ENCODE results near the gene NRXN2. TPM values are rescaled to one million over a fixed set of nuclear protein-coding genes. Genes with fewer than 3 reads are reported as not detected.

The NRXN2 gene
- total RNA-seq, 1 donor from 2014 or later = 2.2 TPM

DNA sequence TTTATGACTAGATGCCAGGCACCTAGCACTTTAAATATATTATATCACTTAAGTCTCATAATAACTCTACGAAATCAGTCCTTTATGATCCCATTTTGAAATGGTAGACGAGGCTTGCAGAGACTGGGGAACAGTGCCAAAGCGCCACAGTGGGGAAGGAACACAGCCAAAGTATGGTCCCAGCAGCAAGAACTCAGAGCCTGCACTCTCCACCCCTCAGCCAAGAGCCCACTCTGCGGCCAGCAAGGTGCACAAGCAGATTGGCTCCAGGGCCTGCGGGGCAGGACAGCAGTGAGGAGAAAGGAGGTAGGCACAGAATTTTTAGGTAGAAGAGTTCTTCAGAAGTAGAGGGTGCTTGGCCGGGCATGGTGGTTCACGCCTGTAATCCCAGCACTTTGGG is 61.4 kb downstream of the NRXN2 start:
- Mint-ChIP-seq H3K27ac (no peak overlapping the region), H3K4me1 (peaks cover 9% of the 10 kb centered on the region), H3K36me3 (peaks cover 2% of the 10 kb centered on the region), H3K27me3 (ENCODE audit: insufficient read depth, low read depth) (peaks cover 2% of the 10 kb centered on the region), H3K9me3 (peaks cover 2% of the 10 kb centered on the region), H3K4me3 (no peak overlapping the region)
- DNase-seq (ENCODE audit: low spot score) = no peak
- Histone ChIP-seq H3K4me2 (no peak overlapping the region), H3K27ac (no peak overlapping the region), H3K9me3 (ENCODE audit: low read depth) (no peaks in the 10 kb centered on the region), H3K27me3 (no peaks in the 10 kb centered on the region), H3K4me1 (peaks cover 4% of the 10 kb centered on the region), H3K36me3 (no peaks in the 10 kb centered on the region), H3K9ac (no peak overlapping the region), H3K4me3 (no peak overlapping the region), H3K79me2 (ENCODE audit: low read depth) (no peaks in the 10 kb centered on the region), H4K20me1 (ENCODE audit: low read depth) (no peaks in the 10 kb centered on the region), H2AFZ (replicated peaks) (no peak overlapping the region), H3F3A (ENCODE audit: low read depth) (peaks cover 3% of the 10 kb centered on the region)
- TF ChIP-seq, protein P1, sequence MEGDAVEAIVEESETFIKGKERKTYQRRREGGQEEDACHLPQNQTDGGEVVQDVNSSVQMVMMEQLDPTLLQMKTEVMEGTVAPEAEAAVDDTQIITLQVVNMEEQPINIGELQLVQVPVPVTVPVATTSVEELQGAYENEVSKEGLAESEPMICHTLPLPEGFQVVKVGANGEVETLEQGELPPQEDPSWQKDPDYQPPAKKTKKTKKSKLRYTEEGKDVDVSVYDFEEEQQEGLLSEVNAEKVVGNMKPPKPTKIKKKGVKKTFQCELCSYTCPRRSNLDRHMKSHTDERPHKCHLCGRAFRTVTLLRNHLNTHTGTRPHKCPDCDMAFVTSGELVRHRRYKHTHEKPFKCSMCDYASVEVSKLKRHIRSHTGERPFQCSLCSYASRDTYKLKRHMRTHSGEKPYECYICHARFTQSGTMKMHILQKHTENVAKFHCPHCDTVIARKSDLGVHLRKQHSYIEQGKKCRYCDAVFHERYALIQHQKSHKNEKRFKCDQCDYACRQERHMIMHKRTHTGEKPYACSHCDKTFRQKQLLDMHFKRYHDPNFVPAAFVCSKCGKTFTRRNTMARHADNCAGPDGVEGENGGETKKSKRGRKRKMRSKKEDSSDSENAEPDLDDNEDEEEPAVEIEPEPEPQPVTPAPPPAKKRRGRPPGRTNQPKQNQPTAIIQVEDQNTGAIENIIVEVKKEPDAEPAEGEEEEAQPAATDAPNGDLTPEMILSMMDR (IDR thresholded peaks at IDR 0.05) = no peak
- TF ChIP-seq EZH2phosphoT487 (IDR thresholded peaks at IDR 0.05) = no peak
- TF ChIP-seq EZH2 (IDR thresholded peaks at IDR 0.05) = no peak

DNA sequence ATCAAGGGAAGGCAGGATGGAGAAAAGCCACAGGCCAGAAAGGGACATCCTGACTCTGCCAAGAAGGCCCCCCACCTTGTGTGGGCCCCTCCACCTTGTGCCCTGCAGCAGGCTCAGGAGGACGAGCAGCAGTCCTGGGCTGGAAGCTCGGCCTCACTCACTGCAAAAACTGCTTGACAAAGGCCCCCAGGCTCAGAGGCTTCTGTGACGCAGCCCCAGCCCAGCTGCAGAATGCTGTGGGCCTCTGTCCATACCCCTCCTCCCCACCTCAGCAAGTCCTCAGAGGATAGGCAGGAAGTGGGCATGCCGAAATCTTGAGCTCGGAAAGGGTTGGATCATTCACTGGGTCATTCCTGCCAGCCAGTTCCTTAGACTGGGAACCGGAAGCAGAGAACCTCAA is 61.9 kb downstream of the NRXN2 start:
- H3K4me2 ChIP-seq = no peak overlapping the region
- H3K27me3 ChIP-seq = no peaks in the 10 kb centered on the region
- no peaks in the 10 kb centered on the region for H3K36me3 ChIP-seq
- H3K79me2 ChIP-seq (ENCODE audit: low read depth) = no peaks in the 10 kb centered on the region
- no peaks in the 10 kb centered on the region for H3K9me3 ChIP-seq (ENCODE audit: low read depth)
- DNase-seq (ENCODE audit: low spot score) = no peak
- peaks cover 2% of the 10 kb centered on the region for H3K36me3 Mint-ChIP-seq
- H3K9ac ChIP-seq = no peak overlapping the region
- TF ChIP-seq, protein P1 (IDR thresholded peaks at IDR 0.05) = no peak
- no peak for TF ChIP-seq EZH2 (IDR thresholded peaks at IDR 0.05)
- TF ChIP-seq EZH2phosphoT487 (IDR thresholded peaks at IDR 0.05) = no peak
- no peak overlapping the region for H3K4me3 Mint-ChIP-seq
- peaks cover 9% of the 10 kb centered on the region for H3K4me1 ChIP-seq
- peaks cover 2% of the 10 kb centered on the region for H3K27me3 Mint-ChIP-seq (ENCODE audit: insufficient read depth, low read depth)
- peaks cover 12% of the 10 kb centered on the region for H3K4me1 Mint-ChIP-seq
- H4K20me1 ChIP-seq (ENCODE audit: low read depth) = no peaks in the 10 kb centered on the region
- no peak overlapping the region for H3K4me3 ChIP-seq
- H3F3A ChIP-seq (ENCODE audit: low read depth) = peaks cover 7% of the 10 kb centered on the region
- no peak overlapping the region for H3K27ac Mint-ChIP-seq
- H2AFZ ChIP-seq (replicated peaks) = no peak overlapping the region
- no peak overlapping the region for H3K27ac ChIP-seq
- H3K9me3 Mint-ChIP-seq = peaks cover 2% of the 10 kb centered on the region

DNA sequence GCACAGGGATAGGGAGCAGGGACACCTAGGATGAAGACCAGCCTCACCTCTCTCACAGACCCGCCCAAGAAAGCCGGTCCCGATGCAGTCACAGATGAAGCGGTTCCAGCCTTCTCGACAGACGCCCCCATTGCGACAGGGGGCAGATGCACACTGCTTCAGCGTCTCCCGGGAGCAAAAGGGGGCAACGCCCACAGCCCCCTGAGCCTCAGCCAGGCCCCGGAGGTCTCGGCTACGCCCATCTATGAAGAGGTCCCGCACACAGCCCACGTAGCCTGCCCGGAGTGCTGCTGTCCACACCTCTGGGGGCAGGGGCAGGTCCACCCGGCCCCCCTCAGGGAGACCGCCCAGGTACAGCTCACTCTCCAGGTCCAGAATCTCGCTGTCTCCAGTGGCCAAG is 62.3 kb downstream of the NRXN2 start:
- H2AFZ ChIP-seq (replicated peaks) = no peak overlapping the region
- no peak overlapping the region for H3K9ac ChIP-seq
- Mint-ChIP-seq H3K9me3 (peaks cover 2% of the 10 kb centered on the region), H3K27me3 (ENCODE audit: insufficient read depth, low read depth) (peaks cover 2% of the 10 kb centered on the region), H3K27ac (no peak overlapping the region), H3K4me1 (peaks cover 9% of the 10 kb centered on the region), H3K4me3 (no peak overlapping the region), H3K36me3 (peaks cover 2% of the 10 kb centered on the region)
- H3K36me3 ChIP-seq = no peaks in the 10 kb centered on the region
- H3K4me2 ChIP-seq = no peak overlapping the region
- no peaks in the 10 kb centered on the region for H4K20me1 ChIP-seq (ENCODE audit: low read depth)
- no peak for DNase-seq (ENCODE audit: low spot score)
- H3K4me3 ChIP-seq = no peak overlapping the region
- no peaks in the 10 kb centered on the region for H3K27me3 ChIP-seq
- H3K9me3 ChIP-seq (ENCODE audit: low read depth) = no peaks in the 10 kb centered on the region
- no peak overlapping the region for H3K27ac ChIP-seq
- TF ChIP-seq, protein P1 (IDR thresholded peaks at IDR 0.05) = no peak
- TF ChIP-seq EZH2 (IDR thresholded peaks at IDR 0.05) = no peak
- TF ChIP-seq EZH2phosphoT487 (IDR thresholded peaks at IDR 0.05) = no peak
- peaks cover 12% of the 10 kb centered on the region for H3K4me1 ChIP-seq
- H3F3A ChIP-seq (ENCODE audit: low read depth) = peaks cover 8% of the 10 kb centered on the region
- no peaks in the 10 kb centered on the region for H3K79me2 ChIP-seq (ENCODE audit: low read depth)
